Coronary artery (tissue), 2 donors: ENCODE results near the gene CTSL.

Source experiments
- DNase-seq: peaks from one replicate; pipeline ENCODE4 v3.0.0-alpha.2; 2017; ENCODE audit warnings: low spot score
- H3K27ac ChIP-seq, 2 donors: fragments of 200-600 bp; sonication (generic); one replicate each; pipeline ENCODE4 v1.5.1; 2016 to 2019
- H3K4me3 ChIP-seq: fragments of 200-600 bp; sonication (generic); 2 replicates; pipeline ENCODE4 v1.5.1; 2016; ENCODE audit warnings: mild to moderate bottlenecking, moderate library complexity
- TF ChIP-seq, protein P1 (sequence below): fragments of 200-600 bp; sonication (generic); IDR thresholded peaks from one replicate; pipeline ENCODE4 v1.5.1; 2019; ENCODE audit warnings: antibody characterized with exemption

The CTSL gene

DNA sequence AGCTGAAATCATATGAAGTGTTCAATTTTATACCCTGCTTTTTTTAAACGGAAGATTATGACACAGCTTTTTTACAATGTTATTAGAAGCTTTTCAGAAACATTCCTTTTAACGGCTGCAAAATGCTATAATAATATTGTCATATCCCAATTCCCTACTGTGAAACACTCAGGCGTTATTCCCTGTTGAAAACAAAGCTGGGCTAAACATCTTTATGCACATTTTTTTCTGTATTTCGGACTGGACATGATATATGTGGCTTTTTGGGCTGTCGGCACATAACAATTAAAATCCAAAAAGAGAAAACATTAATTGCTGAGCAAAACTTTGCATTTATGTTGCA is 12.0 kb upstream of the CTSL start:
- Histone ChIP-seq H3K4me3 (peak overlapping the region; percentile 55), H3K27ac (peak overlapping the region; percentile 66 to 82)
- no peak for DNase-seq
- TF ChIP-seq, protein P1, sequence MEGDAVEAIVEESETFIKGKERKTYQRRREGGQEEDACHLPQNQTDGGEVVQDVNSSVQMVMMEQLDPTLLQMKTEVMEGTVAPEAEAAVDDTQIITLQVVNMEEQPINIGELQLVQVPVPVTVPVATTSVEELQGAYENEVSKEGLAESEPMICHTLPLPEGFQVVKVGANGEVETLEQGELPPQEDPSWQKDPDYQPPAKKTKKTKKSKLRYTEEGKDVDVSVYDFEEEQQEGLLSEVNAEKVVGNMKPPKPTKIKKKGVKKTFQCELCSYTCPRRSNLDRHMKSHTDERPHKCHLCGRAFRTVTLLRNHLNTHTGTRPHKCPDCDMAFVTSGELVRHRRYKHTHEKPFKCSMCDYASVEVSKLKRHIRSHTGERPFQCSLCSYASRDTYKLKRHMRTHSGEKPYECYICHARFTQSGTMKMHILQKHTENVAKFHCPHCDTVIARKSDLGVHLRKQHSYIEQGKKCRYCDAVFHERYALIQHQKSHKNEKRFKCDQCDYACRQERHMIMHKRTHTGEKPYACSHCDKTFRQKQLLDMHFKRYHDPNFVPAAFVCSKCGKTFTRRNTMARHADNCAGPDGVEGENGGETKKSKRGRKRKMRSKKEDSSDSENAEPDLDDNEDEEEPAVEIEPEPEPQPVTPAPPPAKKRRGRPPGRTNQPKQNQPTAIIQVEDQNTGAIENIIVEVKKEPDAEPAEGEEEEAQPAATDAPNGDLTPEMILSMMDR: no peak

DNA sequence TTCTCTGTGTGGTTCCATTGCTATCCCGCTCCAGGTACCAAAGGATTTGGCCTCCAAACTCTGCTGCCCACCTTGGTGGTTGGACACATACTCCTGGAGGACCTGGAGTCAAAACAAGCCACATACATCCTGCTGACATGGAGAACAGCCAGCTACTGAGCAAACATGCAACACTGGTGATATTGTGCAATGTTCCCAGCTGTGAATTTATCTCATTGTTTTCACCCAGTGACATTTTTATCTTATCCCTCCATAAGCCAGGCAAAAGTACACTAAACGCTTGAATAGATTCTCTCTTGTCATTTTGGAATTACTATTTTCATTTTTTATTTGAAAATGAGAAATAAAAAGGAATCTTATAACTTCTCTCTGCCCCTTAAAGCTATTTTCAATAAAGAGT is 11.1 kb upstream of the CTSL start:
- H3K27ac ChIP-seq: peak overlapping the region; percentile 14 to 78
- DNase-seq: no peak
- TF ChIP-seq, protein P1: no peak
- H3K4me3 ChIP-seq: no peak overlapping the region

DNA sequence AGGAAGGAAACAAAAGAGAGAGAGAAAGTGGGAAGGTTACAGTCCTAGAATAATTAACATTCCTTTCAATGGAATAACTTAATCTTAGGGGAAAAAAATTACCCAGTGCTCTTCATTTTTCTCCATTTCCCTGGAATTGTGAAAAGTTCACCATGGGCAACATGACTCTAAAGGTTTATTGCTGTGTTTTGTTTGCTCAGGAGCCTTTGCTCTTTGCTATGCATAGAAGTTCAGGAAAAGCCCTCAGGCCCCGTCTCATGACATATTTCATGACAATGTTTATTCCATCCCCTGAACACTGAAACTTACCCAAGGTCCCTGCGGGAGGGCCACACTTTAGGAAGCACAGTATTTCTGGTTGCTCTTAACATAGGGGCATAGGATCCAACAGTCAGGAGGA is 9.8 kb upstream of the CTSL start:
- TF ChIP-seq, protein P1: no peak
- no peak for DNase-seq
- Histone ChIP-seq H3K4me3 (no peak overlapping the region), H3K27ac (no peak overlapping the region)

- Histone ChIP-seq H3K27ac (no peak overlapping the region), H3K4me3 (no peak overlapping the region)
- TF ChIP-seq, protein P1: no peak
- DNase-seq: no peak
These were observed 8.5 kb upstream of the CTSL start for GRCh38 chr9:87717456-87717855.

DNA sequence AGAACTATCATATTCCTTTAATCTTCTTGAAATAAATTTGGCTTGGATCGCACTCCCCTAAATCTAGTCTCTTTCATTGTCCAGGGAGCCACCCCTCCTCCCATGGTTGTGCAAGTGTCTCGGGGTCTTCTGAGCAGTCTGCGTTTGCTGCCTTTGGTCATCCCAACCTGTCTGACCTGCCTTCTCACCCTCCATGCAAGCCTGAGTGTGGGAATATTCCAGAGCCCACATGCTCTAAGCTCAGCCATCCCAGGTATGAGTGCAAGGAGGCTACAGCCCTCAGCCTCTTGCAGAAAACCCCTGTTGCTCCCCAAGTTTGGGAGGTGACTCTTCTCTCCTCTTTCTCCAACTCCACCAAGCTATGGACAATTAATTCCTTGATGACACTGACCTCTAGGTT is 7.7 kb upstream of the CTSL start:
- Histone ChIP-seq H3K27ac (no peak overlapping the region), H3K4me3 (no peak overlapping the region)
- DNase-seq: no peak
- TF ChIP-seq, protein P1: no peak

DNA sequence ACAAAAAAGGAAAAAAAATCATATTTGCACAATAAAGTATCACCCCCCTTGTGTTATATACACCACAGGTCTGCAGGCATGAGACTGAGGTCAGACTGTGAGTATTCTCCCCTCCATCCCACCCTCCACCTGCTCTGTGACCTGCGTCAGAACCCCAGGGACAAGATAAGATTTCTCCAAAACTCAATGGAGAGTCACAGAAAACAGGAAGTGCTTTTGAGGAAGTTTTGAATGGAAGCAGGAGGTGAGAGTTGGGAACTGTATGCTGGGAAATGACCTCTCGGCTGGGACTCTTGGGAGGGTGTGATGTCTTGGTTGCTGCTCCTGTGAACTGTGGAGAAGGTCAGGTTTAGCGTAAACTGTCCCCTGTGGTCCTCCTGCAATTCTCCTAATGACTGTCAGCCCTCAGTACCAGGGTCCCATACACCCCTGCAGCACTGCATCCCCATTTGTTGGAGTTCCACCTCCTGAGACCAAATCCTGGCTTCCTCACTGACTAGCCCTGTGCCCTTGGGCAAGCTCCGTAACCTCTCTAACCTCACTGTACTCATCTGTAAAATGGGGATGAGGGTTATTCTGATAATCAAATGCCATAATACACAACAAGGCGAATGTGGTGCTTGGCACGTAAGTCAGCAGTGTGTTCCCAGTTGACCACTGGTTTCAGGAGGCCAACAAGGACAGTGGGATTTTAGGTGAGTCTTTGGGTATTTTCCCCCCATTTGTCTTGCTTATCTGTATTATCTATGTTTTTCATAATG is 6.9 kb upstream of the CTSL start:
- Histone ChIP-seq H3K4me3 (no peak overlapping the region), H3K27ac (no peak overlapping the region)
- TF ChIP-seq, protein P1: no peak
- DNase-seq: no peak

DNA sequence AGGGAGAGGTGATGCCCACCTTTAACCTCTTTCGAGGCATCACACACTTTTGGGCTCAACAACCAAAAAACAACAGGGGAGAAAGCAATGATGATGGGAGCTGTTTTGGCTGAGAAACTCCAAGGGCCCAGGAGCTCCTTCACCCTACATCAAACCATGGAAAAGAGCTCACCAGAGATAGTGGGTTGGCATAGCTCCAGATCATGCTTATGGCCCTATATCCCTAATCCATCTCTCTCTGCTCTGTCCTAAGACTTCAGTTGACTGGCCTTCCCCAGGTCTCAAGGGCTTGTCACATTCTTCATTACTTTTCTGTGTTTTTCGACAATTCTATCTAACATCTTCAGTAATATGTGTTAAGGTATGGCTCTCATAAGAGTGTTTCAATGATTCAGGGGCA is 5.7 kb upstream of the CTSL start:
- no peak for DNase-seq
- Histone ChIP-seq H3K4me3 (no peak overlapping the region), H3K27ac (no peak overlapping the region)
- TF ChIP-seq, protein P1: no peak
